Thyroid gland (tissue), 4 donors: ENCODE data around the gene PTBP2.

Source experiments
- CTCF ChIP-seq, 6 experiments: fragments of 200-600 bp in 3 of 6; fragments of 450-650 bp in 3 of 6; sonication (generic) in 3 of 6; IDR thresholded peaks; one replicate each; pipeline ENCODE4 v1.5.1; 2016 to 2019; ENCODE audit warnings: antibody characterized with exemption in 6 of 6, mild to moderate bottlenecking in 2 of 6, inconsistent platforms in 1 of 6, moderate library complexity in 1 of 6
- POLR2A ChIP-seq, 2 donors: fragments of 450-650 bp; IDR thresholded peaks; one replicate each; pipeline ENCODE4 v1.6.1; 2017; ENCODE audit warnings: antibody characterized with exemption in 2 of 2, mild to moderate bottlenecking in 2 of 2, moderate library complexity in 1 of 2

DNA sequence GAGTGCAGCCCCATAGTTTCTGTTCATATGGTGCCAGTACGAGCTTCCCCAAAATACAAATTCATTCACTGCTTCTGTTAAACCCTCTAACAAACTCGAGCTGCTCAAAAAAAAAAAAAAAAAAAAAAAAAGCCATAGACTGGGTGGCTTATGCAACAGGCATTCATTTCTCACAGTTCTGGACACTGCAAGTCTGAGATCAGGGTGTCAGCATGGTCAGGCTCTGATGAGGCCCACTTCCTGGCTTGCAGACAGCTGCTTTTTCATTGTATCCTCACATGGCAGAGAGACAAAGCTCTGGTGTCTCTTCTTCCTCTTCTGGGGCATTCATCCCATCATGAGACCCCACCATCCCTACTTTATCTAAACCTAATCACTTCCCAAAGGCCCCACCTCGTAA lies 121.6 kb downstream of the PTBP2 start:
- TF ChIP-seq CTCF (IDR thresholded peaks at IDR 0.05) (no peak), POLR2A (IDR thresholded peaks at IDR 0.05) (no peak)
